B cell (primary cell): ENCODE measurements around the gene ATP11C.

Source experiments
- EZH2 ChIP-seq: IDR thresholded peaks from 2 replicates; pipeline ENCODE4 v1.6.1; 2012; ENCODE audit warnings: borderline replicate concordance, low read depth, mild to moderate bottlenecking, moderate library complexity, low read length; ENCODE audit not compliant: insufficient read depth, poor library complexity, severe bottlenecking
- TF ChIP-seq, protein P1 (sequence below): fragments of 200-600 bp; IDR thresholded peaks from one replicate; pipeline ENCODE4 v1.8.0; 2022; ENCODE audit warnings: antibody characterized with exemption, mild to moderate bottlenecking

DNA sequence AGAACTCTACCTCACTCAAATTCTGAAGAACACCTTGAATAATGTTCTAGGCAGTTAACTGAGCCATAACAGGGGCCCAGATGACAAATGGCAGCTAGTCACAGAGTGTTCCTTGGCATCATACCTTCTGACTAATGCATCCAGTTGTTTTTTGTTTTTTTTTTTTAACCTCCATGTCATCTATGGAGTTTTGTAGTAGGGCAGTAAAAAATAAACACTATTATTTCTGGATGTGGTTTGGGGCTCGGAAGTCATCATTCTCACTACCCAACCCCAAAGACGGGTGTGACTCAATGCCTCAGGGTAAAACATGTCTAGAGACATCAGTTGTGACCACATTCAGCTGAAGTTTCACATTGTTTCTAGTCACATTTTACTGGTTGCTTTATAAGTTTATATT is 193.7 kb downstream of the ATP11C start:
- TF ChIP-seq, protein P1, sequence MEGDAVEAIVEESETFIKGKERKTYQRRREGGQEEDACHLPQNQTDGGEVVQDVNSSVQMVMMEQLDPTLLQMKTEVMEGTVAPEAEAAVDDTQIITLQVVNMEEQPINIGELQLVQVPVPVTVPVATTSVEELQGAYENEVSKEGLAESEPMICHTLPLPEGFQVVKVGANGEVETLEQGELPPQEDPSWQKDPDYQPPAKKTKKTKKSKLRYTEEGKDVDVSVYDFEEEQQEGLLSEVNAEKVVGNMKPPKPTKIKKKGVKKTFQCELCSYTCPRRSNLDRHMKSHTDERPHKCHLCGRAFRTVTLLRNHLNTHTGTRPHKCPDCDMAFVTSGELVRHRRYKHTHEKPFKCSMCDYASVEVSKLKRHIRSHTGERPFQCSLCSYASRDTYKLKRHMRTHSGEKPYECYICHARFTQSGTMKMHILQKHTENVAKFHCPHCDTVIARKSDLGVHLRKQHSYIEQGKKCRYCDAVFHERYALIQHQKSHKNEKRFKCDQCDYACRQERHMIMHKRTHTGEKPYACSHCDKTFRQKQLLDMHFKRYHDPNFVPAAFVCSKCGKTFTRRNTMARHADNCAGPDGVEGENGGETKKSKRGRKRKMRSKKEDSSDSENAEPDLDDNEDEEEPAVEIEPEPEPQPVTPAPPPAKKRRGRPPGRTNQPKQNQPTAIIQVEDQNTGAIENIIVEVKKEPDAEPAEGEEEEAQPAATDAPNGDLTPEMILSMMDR = no peak
- no peak for TF ChIP-seq EZH2
